SU-DHL-6 (cell line): ENCODE data around the gene JPH3.

Experiments
- CTCF ChIP-seq: fragments of 200-600 bp; sonication (generic); IDR thresholded peaks from one replicate; pipeline ENCODE4 v1.5.1; 2017; ENCODE audit warnings: antibody characterized with exemption, mild to moderate bottlenecking, low read length, moderate library complexity; ENCODE audit not compliant: insufficient read depth, poor library complexity, severe bottlenecking
- EZH2phosphoT487 ChIP-seq: fragments of 200-600 bp; sonication (generic), shearing (Covaris generic); conservative IDR thresholded peaks from 2 replicates; pipeline ENCODE4 v1.6.1; 2018; ENCODE audit warnings: mild to moderate bottlenecking, antibody characterized with exemption, low read length, moderate library complexity, mixed read lengths

GRCh38 chr16:87703071-87703470 lies 100.8 kb downstream of the JPH3 start:
- no peak for TF ChIP-seq CTCF
- TF ChIP-seq EZH2phosphoT487: no peak
